ENCODE measurements around the gene PPFIA1.

GRCh38 chr11:70389201-70389600 lies 118.7 kb downstream of the PPFIA1 start:
- no peak for TF ChIP-seq SOX6 (IDR thresholded peaks at IDR 0.05)
- no peak for TF ChIP-seq SOX6 (CRISPR knock-in tag; IDR thresholded peaks at IDR 0.05)
- no peak for TF ChIP-seq CTCF (CRISPR knock-in tag; IDR thresholded peaks at IDR 0.05)
- no peak for TF ChIP-seq ZNF773 (CRISPR knock-in tag; IDR thresholded peaks at IDR 0.05; ENCODE audit: borderline replicate concordance)
- TF ChIP-seq MTERF4 (CRISPR knock-in tag; IDR thresholded peaks at IDR 0.05): no peak
- TF ChIP-seq TAF1 (CRISPR knock-in tag; IDR thresholded peaks at IDR 0.05): no peak
- no peak for TF ChIP-seq ZZZ3 (CRISPR knock-in tag; IDR thresholded peaks at IDR 0.05; ENCODE audit: borderline replicate concordance)
- no peak for TF ChIP-seq CAMTA2 (CRISPR knock-in tag; IDR thresholded peaks at IDR 0.05; ENCODE audit: borderline replicate concordance)

All from HepG2 (cell line).